Endothelial cell (in vitro differentiated cells): ENCODE measurements around the gene CRIP1. TPM values are rescaled to one million over a fixed set of nuclear protein-coding genes. Genes with fewer than 3 reads are reported as not detected.

Experiments
- DNase-seq: peaks from one replicate; pipeline ENCODE4 v3.0.0; 2021; ENCODE audit warnings: low spot score
- H3K27ac Mint-ChIP-seq: one replicate; pipeline ENCODE4 v1.8.0; 2021; ENCODE audit warnings: mixed read lengths, inconsistent platforms; ENCODE audit not compliant: unreplicated experiment
- H3K27me3 Mint-ChIP-seq: one replicate; pipeline ENCODE4 v1.8.0; 2021; ENCODE audit warnings: mild to moderate bottlenecking, moderate library complexity, mixed read lengths, inconsistent platforms; ENCODE audit not compliant: unreplicated experiment
- H3K36me3 Mint-ChIP-seq: one replicate; pipeline ENCODE4 v1.8.0; 2021; ENCODE audit warnings: mild to moderate bottlenecking, low read depth, mixed read lengths, inconsistent platforms; ENCODE audit not compliant: unreplicated experiment
- H3K4me1 Mint-ChIP-seq: one replicate; pipeline ENCODE4 v1.8.0; 2021; ENCODE audit warnings: mild to moderate bottlenecking, mixed read lengths, inconsistent platforms; ENCODE audit not compliant: unreplicated experiment
- H3K4me3 Mint-ChIP-seq: one replicate; pipeline ENCODE4 v1.8.0; 2021; ENCODE audit warnings: mild to moderate bottlenecking, mixed read lengths, inconsistent platforms; ENCODE audit not compliant: unreplicated experiment
- H3K9me3 Mint-ChIP-seq: one replicate; pipeline ENCODE4 v1.8.0; 2021; ENCODE audit warnings: mixed read lengths, inconsistent platforms; ENCODE audit not compliant: unreplicated experiment
- CTCF ChIP-seq: fragments of 200-600 bp; sonication (generic); IDR thresholded peaks from one replicate; pipeline ENCODE4 v1.5.0; 2021; ENCODE audit warnings: antibody characterized with exemption; ENCODE audit not compliant: unreplicated experiment
- total RNA-seq: library from RNA; stranded (reverse); fragmentation: NEBNext Ultra II Directional; extraction: Animal tissue kit (Norgen Biotek cat#: 25700); gene quantifications from one replicate; pipeline ENCODE4 v1.2.1, GENCODE V29; 2021; ENCODE audit not compliant: unreplicated experiment

CRIP1 gene
- total RNA-seq, 1 donor from 2014 or later, result 2.5 TPM

GRCh38 chr14:105444859-105445258 is 41.8 kb upstream of the CRIP1 start:
- no peaks in the 10 kb centered on the region for H3K4me1 Mint-ChIP-seq
- H3K27me3 Mint-ChIP-seq, result peaks cover 14% of the 10 kb centered on the region
- DNase-seq, result no peak
- H3K36me3 Mint-ChIP-seq, result peaks cover 10% of the 10 kb centered on the region
- H3K27ac Mint-ChIP-seq, result no peak overlapping the region
- TF ChIP-seq CTCF, result no peak
- no peak overlapping the region for H3K4me3 Mint-ChIP-seq
- H3K9me3 Mint-ChIP-seq, result no peaks in the 10 kb centered on the region

- H3K9me3 Mint-ChIP-seq, result no peaks in the 10 kb centered on the region
- no peak for DNase-seq
- H3K4me3 Mint-ChIP-seq, result no peak overlapping the region
- peaks cover 10% of the 10 kb centered on the region for H3K36me3 Mint-ChIP-seq
- no peak overlapping the region for H3K27ac Mint-ChIP-seq
- H3K27me3 Mint-ChIP-seq, result peaks cover 14% of the 10 kb centered on the region
- H3K4me1 Mint-ChIP-seq, result no peaks in the 10 kb centered on the region
- TF ChIP-seq CTCF, result no peak
Measured at GRCh38 chr14:105445290-105445689, 41.4 kb upstream of the CRIP1 start.

- H3K27ac Mint-ChIP-seq, result no peak overlapping the region
- no peak overlapping the region for H3K4me3 Mint-ChIP-seq
- peaks cover 10% of the 10 kb centered on the region for H3K36me3 Mint-ChIP-seq
- peaks cover 14% of the 10 kb centered on the region for H3K27me3 Mint-ChIP-seq
- DNase-seq, result no peak
- no peaks in the 10 kb centered on the region for H3K4me1 Mint-ChIP-seq
- no peak for TF ChIP-seq CTCF
- H3K9me3 Mint-ChIP-seq, result no peaks in the 10 kb centered on the region
Measured at GRCh38 chr14:105445901-105446845, 40.5 kb upstream of the CRIP1 start.

- no peak for TF ChIP-seq CTCF
- H3K9me3 Mint-ChIP-seq, result no peaks in the 10 kb centered on the region
- no peak overlapping the region for H3K4me3 Mint-ChIP-seq
- no peak overlapping the region for H3K27ac Mint-ChIP-seq
- H3K4me1 Mint-ChIP-seq, result no peaks in the 10 kb centered on the region
- H3K27me3 Mint-ChIP-seq, result peaks cover 11% of the 10 kb centered on the region
- DNase-seq, result no peak
- H3K36me3 Mint-ChIP-seq, result peaks cover 5% of the 10 kb centered on the region
Measured at GRCh38 chr14:105446971-105447370, 39.7 kb upstream of the CRIP1 start.
